ENCODE results near the gene RAB10.

- TF ChIP-seq CTCF (IDR thresholded peaks at IDR 0.05) (no peak), EP300 (IDR thresholded peaks at IDR 0.05) (no peak)
Observed at GRCh38 chr2:26170795-26171194, 136.9 kb downstream of the RAB10 start.

Data from stomach (tissue), 4 donors.